GM18526 (cell line): ENCODE results near the gene C3orf20.

Experiments used
- POLR2A ChIP-seq: IDR thresholded peaks from 3 replicates; pipeline ENCODE4 v1.6.1; 2011; ENCODE audit not compliant: insufficient read length; ENCODE audit errors: extremely low read depth

The C3orf20 gene

GRCh38 chr3:14706096-14706495 lies 31.2 kb downstream of the C3orf20 start:
- TF ChIP-seq POLR2A: no peak

GRCh38 chr3:14716591-14716990 lies 41.6 kb downstream of the C3orf20 start:
- TF ChIP-seq POLR2A: no peak

- TF ChIP-seq POLR2A: no peak
Observed at GRCh38 chr3:14717307-14717706, 42.4 kb downstream of the C3orf20 start.

GRCh38 chr3:14718539-14718938 lies 43.6 kb downstream of the C3orf20 start:
- no peak for TF ChIP-seq POLR2A

GRCh38 chr3:14719006-14719405 lies 44.1 kb downstream of the C3orf20 start:
- TF ChIP-seq POLR2A: no peak

GRCh38 chr3:14721126-14721864 lies 46.4 kb downstream of the C3orf20 start:
- TF ChIP-seq POLR2A: no peak

- no peak for TF ChIP-seq POLR2A
Observed at GRCh38 chr3:14725013-14725412, 50.1 kb downstream of the C3orf20 start.

- no peak for TF ChIP-seq POLR2A
Observed at GRCh38 chr3:14725564-14726440, 50.9 kb downstream of the C3orf20 start.

GRCh38 chr3:14726441-14726780 lies 51.5 kb downstream of the C3orf20 start:
- no peak for TF ChIP-seq POLR2A

- no peak for TF ChIP-seq POLR2A
Observed at GRCh38 chr3:14728113-14728512, 53.2 kb downstream of the C3orf20 start.

- TF ChIP-seq POLR2A: no peak
Observed at GRCh38 chr3:14730703-14731382, 55.9 kb downstream of the C3orf20 start.

- TF ChIP-seq POLR2A: no peak
Observed at GRCh38 chr3:14740983-14741382, 66.0 kb downstream of the C3orf20 start.

- TF ChIP-seq POLR2A: no peak
Observed at GRCh38 chr3:14741510-14741909, 66.6 kb downstream of the C3orf20 start.

- no peak for TF ChIP-seq POLR2A
Observed at GRCh38 chr3:14744556-14744955, 69.6 kb downstream of the C3orf20 start.

GRCh38 chr3:14750650-14751049 lies 75.7 kb downstream of the C3orf20 start:
- no peak for TF ChIP-seq POLR2A

GRCh38 chr3:14757153-14757700 lies 82.3 kb downstream of the C3orf20 start:
- no peak for TF ChIP-seq POLR2A

GRCh38 chr3:14758297-14758696 lies 83.4 kb downstream of the C3orf20 start:
- TF ChIP-seq POLR2A: no peak
